ENCODE data around the gene KPTN. TPM values are rescaled to one million over a fixed set of nuclear protein-coding genes. Genes with fewer than 3 reads are reported as not detected.

Gene KPTN
- total and polyA plus RNA-seq, 4 donors = 2.3 to 6.0 (median 4.0) TPM

- Histone ChIP-seq H3K4me3 (ENCODE audit: low read depth in 1 of 3, low read length in 3 of 3) (no peak overlapping the region), H3K9me3 (ENCODE audit: control insufficient read depth in 4 of 4, low read length in 3 of 4) (no peaks in the 10 kb centered on the region), H3K36me3 (ENCODE audit: control insufficient read depth in 4 of 4, insufficient read depth in 3 of 4, low read depth in 1 of 4, low read length in 3 of 4) (no peaks in the 10 kb centered on the region), H3K27me3 (ENCODE audit: control insufficient read depth in 4 of 4, insufficient read depth in 4 of 4, low read length in 3 of 4) (no peaks in the 10 kb centered on the region), H3K27ac (ENCODE audit: low read depth in 1 of 2, low read length in 2 of 2) (no peak overlapping the region), H3K4me1 (ENCODE audit: control insufficient read depth in 4 of 4, insufficient read depth in 4 of 4, low read length in 3 of 4) (peaks cover 0 to 7% (median 1%) of the 10 kb centered on the region in 4 donors), H3K9ac (ENCODE audit: low read depth in 1 of 2, low read length in 2 of 2) (no peak overlapping the region)
- no peak for DNase-seq (ENCODE audit: low spot score)
- WGBS = 79% methylated on average over 6 of the region's 6 CpGs
- TF ChIP-seq HNF4A (conservative IDR thresholded peaks at IDR 0.05) = no peak
Measured at GRCh38 chr19:47520839-47521238, 36.8 kb upstream of the KPTN start.

DNA sequence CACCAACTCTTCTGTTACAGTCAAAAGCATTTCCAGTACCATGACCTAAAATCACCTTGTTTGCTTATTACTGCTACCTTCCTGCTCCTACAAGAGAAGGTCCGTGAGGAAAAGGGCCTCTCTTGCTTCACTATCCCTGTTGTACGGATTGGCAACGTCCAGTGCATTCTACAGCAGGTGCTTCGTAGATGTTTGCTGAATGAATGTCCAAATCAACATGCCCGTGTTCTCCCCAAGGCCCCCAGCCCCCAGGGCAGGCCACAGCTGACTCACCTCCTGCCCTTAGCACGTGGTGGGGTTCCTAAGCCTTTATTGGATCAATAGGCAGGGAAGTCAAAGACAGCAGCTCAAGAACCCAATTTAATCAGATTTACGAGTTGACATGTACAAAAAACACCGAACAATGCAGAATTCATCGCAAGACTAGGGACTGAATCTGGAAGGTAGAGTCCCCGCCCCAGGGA lies 36.4 kb upstream of the KPTN start:
- WGBS = 84% methylated on average over 10 of the region's 10 CpGs
- Histone ChIP-seq H3K9me3 (ENCODE audit: control insufficient read depth in 4 of 4, low read length in 3 of 4) (no peaks in the 10 kb centered on the region), H3K27ac (ENCODE audit: low read depth in 1 of 2, low read length in 2 of 2) (no peak overlapping the region), H3K9ac (ENCODE audit: low read depth in 1 of 2, low read length in 2 of 2) (no peak overlapping the region), H3K4me1 (ENCODE audit: control insufficient read depth in 4 of 4, insufficient read depth in 4 of 4, low read length in 3 of 4) (peaks cover 0 to 10% (median 1%) of the 10 kb centered on the region in 4 donors), H3K36me3 (ENCODE audit: control insufficient read depth in 4 of 4, insufficient read depth in 3 of 4, low read depth in 1 of 4, low read length in 3 of 4) (no peaks in the 10 kb centered on the region), H3K27me3 (ENCODE audit: control insufficient read depth in 4 of 4, insufficient read depth in 4 of 4, low read length in 3 of 4) (no peaks in the 10 kb centered on the region), H3K4me3 (ENCODE audit: low read depth in 1 of 3, low read length in 3 of 3) (no peak overlapping the region)
- no peak for DNase-seq (ENCODE audit: low spot score)
- TF ChIP-seq YY1 (IDR thresholded peaks at IDR 0.05) (no peak), RAD21 (IDR thresholded peaks at IDR 0.05) (no peak)

- Histone ChIP-seq H3K36me3 (ENCODE audit: control insufficient read depth in 4 of 4, insufficient read depth in 3 of 4, low read depth in 1 of 4, low read length in 3 of 4) (no peaks in the 10 kb centered on the region), H3K27me3 (ENCODE audit: control insufficient read depth in 4 of 4, insufficient read depth in 4 of 4, low read length in 3 of 4) (no peaks in the 10 kb centered on the region), H3K4me1 (ENCODE audit: control insufficient read depth in 4 of 4, insufficient read depth in 4 of 4, low read length in 3 of 4) (peaks cover 0 to 15% (median 3%) of the 10 kb centered on the region in 4 donors), H3K9ac (ENCODE audit: low read depth in 1 of 2, low read length in 2 of 2) (no peak overlapping the region), H3K27ac (ENCODE audit: low read depth in 1 of 2, low read length in 2 of 2) (no peak overlapping the region), H3K4me3 (ENCODE audit: low read depth in 1 of 3, low read length in 3 of 3) (no peak overlapping the region), H3K9me3 (ENCODE audit: control insufficient read depth in 4 of 4, low read length in 3 of 4) (no peaks in the 10 kb centered on the region)
- DNase-seq (ENCODE audit: low spot score) = no peak
- TF ChIP-seq, protein P1, sequence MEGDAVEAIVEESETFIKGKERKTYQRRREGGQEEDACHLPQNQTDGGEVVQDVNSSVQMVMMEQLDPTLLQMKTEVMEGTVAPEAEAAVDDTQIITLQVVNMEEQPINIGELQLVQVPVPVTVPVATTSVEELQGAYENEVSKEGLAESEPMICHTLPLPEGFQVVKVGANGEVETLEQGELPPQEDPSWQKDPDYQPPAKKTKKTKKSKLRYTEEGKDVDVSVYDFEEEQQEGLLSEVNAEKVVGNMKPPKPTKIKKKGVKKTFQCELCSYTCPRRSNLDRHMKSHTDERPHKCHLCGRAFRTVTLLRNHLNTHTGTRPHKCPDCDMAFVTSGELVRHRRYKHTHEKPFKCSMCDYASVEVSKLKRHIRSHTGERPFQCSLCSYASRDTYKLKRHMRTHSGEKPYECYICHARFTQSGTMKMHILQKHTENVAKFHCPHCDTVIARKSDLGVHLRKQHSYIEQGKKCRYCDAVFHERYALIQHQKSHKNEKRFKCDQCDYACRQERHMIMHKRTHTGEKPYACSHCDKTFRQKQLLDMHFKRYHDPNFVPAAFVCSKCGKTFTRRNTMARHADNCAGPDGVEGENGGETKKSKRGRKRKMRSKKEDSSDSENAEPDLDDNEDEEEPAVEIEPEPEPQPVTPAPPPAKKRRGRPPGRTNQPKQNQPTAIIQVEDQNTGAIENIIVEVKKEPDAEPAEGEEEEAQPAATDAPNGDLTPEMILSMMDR (IDR thresholded peaks at IDR 0.05; ENCODE audit: low read depth, low read length, missing input control) = no peak
- TF ChIP-seq NR2F2 (IDR thresholded peaks at IDR 0.05) = no peak
- no peak for TF ChIP-seq EGR1 (IDR thresholded peaks at IDR 0.05; ENCODE audit: low read depth in 2 of 2)
- TF ChIP-seq TAF1 (conservative IDR thresholded peaks at IDR 0.05) = no peak
- TF ChIP-seq RXRA (IDR thresholded peaks at IDR 0.05) = no peak
- no peak for TF ChIP-seq YY1 (IDR thresholded peaks at IDR 0.05)
- TF ChIP-seq SP1 (IDR thresholded peaks at IDR 0.05) = no peak
- TF ChIP-seq RAD21 (IDR thresholded peaks at IDR 0.05) = no peak
- TF ChIP-seq FOXA2 (IDR thresholded peaks at IDR 0.05) = no peak
- no peak for TF ChIP-seq MAX (IDR thresholded peaks at IDR 0.05)
- TF ChIP-seq GABPA (IDR thresholded peaks at IDR 0.05 in 1 of 2, conservative IDR thresholded peaks at IDR 0.05 in 1 of 2) = no peak
- no peak for TF ChIP-seq ZBTB33 (IDR thresholded peaks at IDR 0.05)
- TF ChIP-seq HNF4A (conservative IDR thresholded peaks at IDR 0.05) = no peak
- no peak for TF ChIP-seq FOXA1 (IDR thresholded peaks at IDR 0.05)
- WGBS = 91% methylated on average over 9 of the region's 9 CpGs
Measured at GRCh38 chr19:47518854-47519253, 34.8 kb upstream of the KPTN start.

Measured in liver (tissue), 9 donors.